HepG2 (cell line): ENCODE results near the gene NSUN2. TPM values are rescaled to one million over a fixed set of nuclear protein-coding genes. Genes with fewer than 3 reads are reported as not detected.
A peak's percentile ranks its signal among the peaks of the same experiment; 100 is the strongest.

ENCODE experiments used
- ATAC-seq: fragments of 200-7000 bp; cut with Tn5 transposase; 3 replicates; pipeline ENCODE4 v1.9.1; 2020; ENCODE audit warnings: mild to moderate bottlenecking, moderate library complexity
- BruUV-seq: library from RNA; stranded (reverse); fragments of 400-500 nt; replicated peaks from 2 replicates; lab custom pipeline; 2021; lab: Mats Ljungman, UMichigan
- CTCF ChIA-PET: fragments of 300-600 bp; formaldehyde crosslinking; extraction: SDS; loops from one replicate; lab custom pipeline; 2021; ENCODE audit warnings: low total read pairs, inconsistent platforms, low intra/inter-chr PET ratio; lab: Yijun Ruan, JAX
- POLR2A ChIA-PET: fragments of 350-600 bp; sonication (Branson Sonifier 250); formaldehyde crosslinking; loops from one replicate; lab custom pipeline; 2020; ENCODE audit warnings: antibody characterized with exemption, inconsistent platforms; lab: Yijun Ruan, JAX
- DNase-seq: peaks from one replicate; pipeline ENCODE4 v3.0.0-alpha.2; 2015; ENCODE audit warnings: low spot score
- FAIRE-seq: peaks from 3 replicates; lab custom pipeline; 2011; peaks lifted over from hg19 to GRCh38; lab: Jason Lieb, UNC
- H2AFZ ChIP-seq: one replicate; pipeline ENCODE4 v1.6.1; 2011; ENCODE audit warnings: low read length, inconsistent platforms
- H3K27ac ChIP-seq: fragments of 300-600 bp; 3 replicates; pipeline ENCODE4 v1.8.0; 2011; ENCODE audit warnings: mixed run types, mild to moderate bottlenecking, mixed read lengths, low read length, inconsistent platforms; ENCODE audit not compliant: insufficient read depth; ENCODE audit errors: extremely low read length
- H3K27me3 ChIP-seq, 2 experiments: fragments of 200-600 bp in 1 of 2; 2 replicates in 1 of 2; 3 replicates in 1 of 2; pipeline versions ENCODE4 v1.6.0 to v1.8.0; 2011; ENCODE audit warnings: low read length in 2 of 2, mild to moderate bottlenecking in 2 of 2, moderate library complexity in 2 of 2, inconsistent platforms in 1 of 2; ENCODE audit not compliant: insufficient read depth in 2 of 2, control insufficient read depth in 1 of 2
- H3K36me3 ChIP-seq, 2 experiments: fragments of 200-600 bp in 1 of 2; replicated peaks in 1 of 2; 2 replicates in 1 of 2; 3 replicates in 1 of 2; pipeline versions ENCODE4 v1.5.1 to v1.8.0; 2011; ENCODE audit warnings: low read length in 2 of 2, inconsistent platforms in 1 of 2; ENCODE audit not compliant: insufficient read depth in 2 of 2, control insufficient read depth in 1 of 2
- H3K4me1 ChIP-seq: 2 replicates; pipeline ENCODE4 v1.5.1; 2012; ENCODE audit warnings: low read length, inconsistent platforms; ENCODE audit not compliant: insufficient read depth
- H3K4me2 ChIP-seq: 2 replicates; pipeline ENCODE4 v1.6.0; 2011; ENCODE audit warnings: low read depth, low read length, inconsistent platforms
- H3K4me3 ChIP-seq, 3 experiments: fragments of 200-600 bp in 1 of 3; sonication (generic), shearing (Covaris generic) in 1 of 3; replicated peaks in 1 of 3; 2 replicates each; pipeline ENCODE4 v1.5.1; 2011 to 2016; ENCODE audit warnings: low read length in 3 of 3, inconsistent platforms in 2 of 3, low read depth in 2 of 3, mild to moderate bottlenecking in 2 of 3, control low read depth in 1 of 3, mixed read lengths in 1 of 3; ENCODE audit not compliant: insufficient read depth in 1 of 3
- H3K79me2 ChIP-seq: one replicate; pipeline ENCODE4 v1.6.1; 2011; ENCODE audit warnings: low read length, inconsistent platforms; ENCODE audit not compliant: insufficient read depth
- H3K9ac ChIP-seq: 2 replicates; pipeline ENCODE4 v1.6.0; 2011; ENCODE audit warnings: mild to moderate bottlenecking, low read depth, low read length, inconsistent platforms; ENCODE audit not compliant: insufficient read depth
- H3K9me3 ChIP-seq: 2 replicates; pipeline ENCODE4 v1.5.1; 2012; ENCODE audit warnings: mild to moderate bottlenecking, low read length
- H4K20me1 ChIP-seq: 2 replicates; pipeline ENCODE4 v1.6.0; 2011; ENCODE audit warnings: inconsistent platforms, mild to moderate bottlenecking, low read length, moderate library complexity; ENCODE audit not compliant: insufficient read depth
- HNRNPH1 ChIP-seq: fragments of 200-400 bp; formaldehyde crosslinking; optimal IDR thresholded peaks from 2 replicates; pipeline ENCODE3; 2017; ENCODE audit warnings: mild to moderate bottlenecking, low read depth, low read length
- NBN ChIP-seq: fragments of 450-650 bp; conservative IDR thresholded peaks from 2 replicates; pipeline ENCODE4 v1.6.1; 2017
- ZFX ChIP-seq: sonication (generic); formaldehyde crosslinking; IDR thresholded peaks from 2 replicates; pipeline ENCODE4 v1.4.0; 2020; ENCODE audit warnings: mild to moderate bottlenecking, low read depth, missing genetic modification reagents, moderate library complexity
- ZMAT3 ChIP-seq: sonication (generic); formaldehyde crosslinking; conservative IDR thresholded peaks from 2 replicates; pipeline ENCODE4 v1.7.0; 2021; ENCODE audit warnings: missing genetic modification reagents
- ZNF629 ChIP-seq: sonication (generic); formaldehyde crosslinking; conservative IDR thresholded peaks from 2 replicates; pipeline ENCODE4 v1.5.0; 2020; ENCODE audit warnings: missing genetic modification reagents
- WGBS: methylation state at CpG from one replicate; pipeline ENCODE4 v1.1.6; 2017; ENCODE audit warnings: low lambda C conversion rate; 5-methylcytosine and 5-hydroxymethylcytosine counted together
- in situ Hi-C: cut with HindIII; loops from 2 replicates; pipeline ENCODE4 v1.10.0; 2017; ENCODE audit warnings: low pct_unique_long_range_greater_than_20kb; ENCODE audit not compliant: extremely low pct_ligation_motif_present
- intact Hi-C: fragments of 100-400 bp; cut with micrococcal nuclease; formaldehyde crosslinking; loops from one replicate; pipeline ENCODE4 v1.10.0; 2022; ENCODE audit not compliant: unreplicated experiment
- polyA plus RNA-seq, 8 experiments: library from polyadenylated mRNA; depleted of rRNA in 3 of 8; stranded (reverse) in 7 of 8; unstranded in 1 of 8; fragments of >200 nt; fragmentation: Illumina TruSeq in 4 of 8; extraction: Trizol in 4 of 8; gene quantifications; 2 replicates each; pipeline versions ENCODE4 v1.2.1 to v1.2.3, GENCODE V29; 2011 to 2016; ENCODE audit warnings: low read depth in 4 of 8, missing spikeins in 1 of 8, mixed read lengths in 1 of 8; ENCODE audit not compliant: insufficient read depth in 1 of 8
- total RNA-seq, 5 experiments: library from RNA; depleted of rRNA; stranded (reverse); fragments of >200 nt; fragmentation: Illumina TruSeq; extraction: Trizol; gene quantifications; 2 replicates each; pipeline ENCODE4 v1.2.3, GENCODE V29; 2016; ENCODE audit warnings: low read depth in 1 of 5
- TF ChIP-seq, protein P1 (sequence below): sonication (generic); formaldehyde crosslinking; IDR thresholded peaks from 2 replicates; pipeline ENCODE4 v1.4.0; 2020; ENCODE audit warnings: missing genetic modification reagents; ENCODE audit errors: not compliant biosample characterization
- TF ChIP-seq, protein P2 (sequence below): sonication (generic); formaldehyde crosslinking; IDR thresholded peaks from 2 replicates; pipeline ENCODE4 v1.9.0; 2021; ENCODE audit warnings: missing genetic modification reagents, borderline replicate concordance

NSUN2 gene
- total and polyA plus RNA-seq, 2 of the 13 experiments (the other 11 are each of a cell fraction or from before 2014, with no cell fraction given): 51.7 to 69.1 TPM

GRCh38 chr5:6594066-6594465 is 38.8 kb downstream of the NSUN2 start (continued):
- TF ChIP-seq, protein P1, sequence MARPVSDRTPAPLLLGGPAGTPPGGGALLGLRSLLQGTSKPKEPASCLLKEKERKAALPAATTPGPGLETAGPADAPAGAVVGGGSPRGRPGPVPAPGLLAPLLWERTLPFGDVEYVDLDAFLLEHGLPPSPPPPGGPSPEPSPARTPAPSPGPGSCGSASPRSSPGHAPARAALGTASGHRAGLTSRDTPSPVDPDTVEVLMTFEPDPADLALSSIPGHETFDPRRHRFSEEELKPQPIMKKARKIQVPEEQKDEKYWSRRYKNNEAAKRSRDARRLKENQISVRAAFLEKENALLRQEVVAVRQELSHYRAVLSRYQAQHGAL (CRISPR knock-in tag): no peak
- TF ChIP-seq ZMAT3 (CRISPR knock-in tag): no peak

- TF ChIP-seq HNRNPH1: no peak
- TF ChIP-seq ZNF629: peak; percentile 42
- TF ChIP-seq, protein P2, sequence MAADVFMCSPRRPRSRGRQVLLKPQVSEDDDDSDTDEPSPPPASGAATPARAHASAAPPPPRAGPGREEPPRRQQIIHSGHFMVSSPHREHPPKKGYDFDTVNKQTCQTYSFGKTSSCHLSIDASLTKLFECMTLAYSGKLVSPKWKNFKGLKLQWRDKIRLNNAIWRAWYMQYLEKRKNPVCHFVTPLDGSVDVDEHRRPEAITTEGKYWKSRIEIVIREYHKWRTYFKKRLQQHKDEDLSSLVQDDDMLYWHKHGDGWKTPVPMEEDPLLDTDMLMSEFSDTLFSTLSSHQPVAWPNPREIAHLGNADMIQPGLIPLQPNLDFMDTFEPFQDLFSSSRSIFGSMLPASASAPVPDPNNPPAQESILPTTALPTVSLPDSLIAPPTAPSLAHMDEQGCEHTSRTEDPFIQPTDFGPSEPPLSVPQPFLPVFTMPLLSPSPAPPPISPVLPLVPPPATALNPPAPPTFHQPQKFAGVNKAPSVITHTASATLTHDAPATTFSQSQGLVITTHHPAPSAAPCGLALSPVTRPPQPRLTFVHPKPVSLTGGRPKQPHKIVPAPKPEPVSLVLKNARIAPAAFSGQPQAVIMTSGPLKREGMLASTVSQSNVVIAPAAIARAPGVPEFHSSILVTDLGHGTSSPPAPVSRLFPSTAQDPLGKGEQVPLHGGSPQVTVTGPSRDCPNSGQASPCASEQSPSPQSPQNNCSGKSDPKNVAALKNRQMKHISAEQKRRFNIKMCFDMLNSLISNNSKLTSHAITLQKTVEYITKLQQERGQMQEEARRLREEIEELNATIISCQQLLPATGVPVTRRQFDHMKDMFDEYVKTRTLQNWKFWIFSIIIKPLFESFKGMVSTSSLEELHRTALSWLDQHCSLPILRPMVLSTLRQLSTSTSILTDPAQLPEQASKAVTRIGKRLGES (CRISPR knock-in tag): no peak
- no peak for TF ChIP-seq ZFX (CRISPR knock-in tag)
- no peak for TF ChIP-seq NBN
- no peak for ATAC-seq
- no peaks in the 10 kb centered on the region for H3K27me3 ChIP-seq
- H4K20me1 ChIP-seq: no peaks in the 10 kb centered on the region
- H3K79me2 ChIP-seq: no peaks in the 10 kb centered on the region
- CTCF ChIA-PET: no interaction called here
- peaks cover 0 to 6% of the 10 kb centered on the region in 2 experiments; a peak in 2 of 5 replicates for H3K36me3 ChIP-seq
- H3K9ac ChIP-seq: no peak overlapping the region
- H3K4me2 ChIP-seq: no peak overlapping the region
- no peak overlapping the region for H3K4me3 ChIP-seq
- POLR2A ChIA-PET: no interaction called here
- no peak overlapping the region for H3K27ac ChIP-seq
- H2AFZ ChIP-seq: no peak overlapping the region
- no TSS peak for BruUV-seq
- no peak for FAIRE-seq
- no peaks in the 10 kb centered on the region for H3K4me1 ChIP-seq
- in situ Hi-C loops: no loop called here
- no peak for DNase-seq
- intact Hi-C loops: no loop called here
- no peaks in the 10 kb centered on the region for H3K9me3 ChIP-seq
- 68% methylated on average over 14 of the region's 14 CpGs for WGBS
Measured at GRCh38 chr5:6593148-6594016, 39.5 kb downstream of the NSUN2 start.
